ENCODE results near the gene SMPD4. TPM values are rescaled to one million over a fixed set of nuclear protein-coding genes. Genes with fewer than 3 reads are reported as not detected.

Gene SMPD4
- total and polyA plus RNA-seq, 2 of the 13 experiments (the other 11 are each of a cell fraction or from before 2014, with no cell fraction given), result 63.2 to 70.5 TPM

GRCh38 chr2:130181325-130181879 lies at the start of gene SMPD4 (continued):
- no peak for TF ChIP-seq DDIT3 (CRISPR knock-in tag; IDR thresholded peaks at IDR 0.05)
- TF ChIP-seq, protein P1, sequence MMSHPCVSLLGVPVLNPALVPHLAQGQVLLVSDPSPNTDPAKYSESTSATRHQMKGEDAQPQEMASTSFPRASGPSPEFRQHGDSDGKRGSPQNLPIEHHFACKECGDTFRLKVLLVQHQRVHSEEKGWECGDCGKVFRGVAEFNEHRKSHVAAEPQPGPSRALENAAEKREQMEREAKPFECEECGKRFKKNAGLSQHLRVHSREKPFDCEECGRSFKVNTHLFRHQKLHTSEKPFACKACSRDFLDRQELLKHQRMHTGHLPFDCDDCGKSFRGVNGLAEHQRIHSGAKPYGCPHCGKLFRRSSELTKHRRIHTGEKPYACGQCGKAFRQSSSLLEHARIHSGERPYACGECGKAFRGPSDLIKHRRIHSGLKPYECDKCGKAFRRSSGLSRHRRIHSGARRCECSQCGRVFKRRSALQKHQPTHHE (CRISPR knock-in tag; IDR thresholded peaks at IDR 0.05; ENCODE audit: borderline replicate concordance), result no peak
- TF ChIP-seq PHF8 (CRISPR knock-in tag; IDR thresholded peaks at IDR 0.05), result peak; percentile 86
- TF ChIP-seq TBX3 (IDR thresholded peaks at IDR 0.05; ENCODE audit: borderline replicate concordance), result no peak
- peak; percentile 85 for TF ChIP-seq TOPORS (CRISPR knock-in tag; IDR thresholded peaks at IDR 0.05)
- TF ChIP-seq RXRA (CRISPR knock-in tag; IDR thresholded peaks at IDR 0.05), result peak; percentile 50; the same call in 1 of the 2 replicates
- TF ChIP-seq ZNF605 (CRISPR knock-in tag; IDR thresholded peaks at IDR 0.05), result peak; percentile 80
- peak; percentile 91 for TF ChIP-seq YEATS4 (CRISPR knock-in tag; IDR thresholded peaks at IDR 0.05; ENCODE audit: borderline replicate concordance)
- peak; percentile 98 for TF ChIP-seq ATF1 (CRISPR knock-in tag; IDR thresholded peaks at IDR 0.05)
- TF ChIP-seq ZNF296 (CRISPR knock-in tag; conservative IDR thresholded peaks at IDR 0.05), result 0 out of 2 replicates have a peak, but pooled peaks have one; percentile 58
- TF ChIP-seq HMGXB4 (CRISPR knock-in tag; IDR thresholded peaks at IDR 0.05; ENCODE audit: borderline replicate concordance in 1 of 2, low read depth in 1 of 2), result peak; percentile 19 to 58; a peak in 1 of 4 replicates
- peak; percentile 98 for TF ChIP-seq HOXA3 (CRISPR knock-in tag; IDR thresholded peaks at IDR 0.05)
- TF ChIP-seq, protein P2, sequence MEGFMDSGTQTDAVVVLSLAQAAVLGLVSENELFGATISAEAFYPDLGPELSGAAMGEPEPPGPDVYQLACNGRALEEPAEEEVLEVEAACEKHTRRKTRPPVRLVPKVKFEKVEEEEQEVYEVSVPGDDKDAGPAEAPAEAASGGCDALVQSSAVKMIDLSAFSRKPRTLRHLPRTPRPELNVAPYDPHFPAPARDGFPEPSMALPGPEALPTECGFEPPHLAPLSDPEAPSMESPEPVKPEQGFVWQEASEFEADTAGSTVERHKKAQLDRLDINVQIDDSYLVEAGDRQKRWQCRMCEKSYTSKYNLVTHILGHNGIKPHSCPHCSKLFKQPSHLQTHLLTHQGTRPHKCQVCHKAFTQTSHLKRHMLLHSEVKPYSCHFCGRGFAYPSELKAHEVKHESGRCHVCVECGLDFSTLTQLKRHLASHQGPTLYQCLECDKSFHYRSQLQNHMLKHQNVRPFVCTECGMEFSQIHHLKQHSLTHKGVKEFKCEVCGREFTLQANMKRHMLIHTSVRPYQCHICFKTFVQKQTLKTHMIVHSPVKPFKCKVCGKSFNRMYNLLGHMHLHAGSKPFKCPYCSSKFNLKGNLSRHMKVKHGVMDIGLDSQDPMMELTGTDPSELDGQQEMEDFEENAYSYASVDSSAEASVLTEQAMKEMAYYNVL (CRISPR knock-in tag; IDR thresholded peaks at IDR 0.05; ENCODE audit: borderline replicate concordance), result peak; percentile 62; the same call in 1 of the 2 replicates
- TF ChIP-seq ZNF607 (CRISPR knock-in tag; IDR thresholded peaks at IDR 0.05; ENCODE audit: borderline replicate concordance), result peak; percentile 54
- TF ChIP-seq, protein P3, sequence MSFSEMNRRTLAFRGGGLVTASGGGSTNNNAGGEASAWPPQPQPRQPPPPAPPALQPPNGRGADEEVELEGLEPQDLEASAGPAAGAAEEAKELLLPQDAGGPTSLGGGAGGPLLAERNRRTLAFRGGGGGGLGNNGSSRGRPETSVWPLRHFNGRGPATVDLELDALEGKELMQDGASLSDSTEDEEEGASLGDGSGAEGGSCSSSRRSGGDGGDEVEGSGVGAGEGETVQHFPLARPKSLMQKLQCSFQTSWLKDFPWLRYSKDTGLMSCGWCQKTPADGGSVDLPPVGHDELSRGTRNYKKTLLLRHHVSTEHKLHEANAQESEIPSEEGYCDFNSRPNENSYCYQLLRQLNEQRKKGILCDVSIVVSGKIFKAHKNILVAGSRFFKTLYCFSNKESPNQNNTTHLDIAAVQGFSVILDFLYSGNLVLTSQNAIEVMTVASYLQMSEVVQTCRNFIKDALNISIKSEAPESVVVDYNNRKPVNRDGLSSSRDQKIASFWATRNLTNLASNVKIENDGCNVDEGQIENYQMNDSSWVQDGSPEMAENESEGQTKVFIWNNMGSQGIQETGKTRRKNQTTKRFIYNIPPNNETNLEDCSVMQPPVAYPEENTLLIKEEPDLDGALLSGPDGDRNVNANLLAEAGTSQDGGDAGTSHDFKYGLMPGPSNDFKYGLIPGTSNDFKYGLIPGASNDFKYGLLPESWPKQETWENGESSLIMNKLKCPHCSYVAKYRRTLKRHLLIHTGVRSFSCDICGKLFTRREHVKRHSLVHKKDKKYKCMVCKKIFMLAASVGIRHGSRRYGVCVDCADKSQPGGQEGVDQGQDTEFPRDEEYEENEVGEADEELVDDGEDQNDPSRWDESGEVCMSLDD (CRISPR knock-in tag; IDR thresholded peaks at IDR 0.05; ENCODE audit: borderline replicate concordance), result peak; percentile 60; the same call in 1 of the 2 replicates
- TF ChIP-seq CREB1 (IDR thresholded peaks at IDR 0.05), result peak; percentile 93
- TF ChIP-seq CREB1 (CRISPR knock-in tag; IDR thresholded peaks at IDR 0.05), result peak; percentile 99
- no peak for TF ChIP-seq LCORL (IDR thresholded peaks at IDR 0.05)
- peak; percentile 53 for TF ChIP-seq LCORL (CRISPR knock-in tag; IDR thresholded peaks at IDR 0.05)
- TF ChIP-seq, protein P4, sequence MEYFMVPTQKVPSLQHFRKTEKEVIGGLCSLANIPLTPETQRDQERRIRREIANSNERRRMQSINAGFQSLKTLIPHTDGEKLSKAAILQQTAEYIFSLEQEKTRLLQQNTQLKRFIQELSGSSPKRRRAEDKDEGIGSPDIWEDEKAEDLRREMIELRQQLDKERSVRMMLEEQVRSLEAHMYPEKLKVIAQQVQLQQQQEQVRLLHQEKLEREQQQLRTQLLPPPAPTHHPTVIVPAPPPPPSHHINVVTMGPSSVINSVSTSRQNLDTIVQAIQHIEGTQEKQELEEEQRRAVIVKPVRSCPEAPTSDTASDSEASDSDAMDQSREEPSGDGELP (IDR thresholded peaks at IDR 0.05; ENCODE audit: borderline replicate concordance, low read depth), result peak; percentile 12; the same call in 1 of the 2 replicates
- TF ChIP-seq HOXD1 (CRISPR knock-in tag; IDR thresholded peaks at IDR 0.05), result 0 out of 2 replicates have a peak, but pooled peaks have one; percentile 32

Data from HepG2 (cell line).